IMR-90 (cell line): ENCODE measurements around the gene CRB1.

ENCODE experiments used
- POLR2A ChIP-seq: IDR thresholded peaks from 2 replicates; pipeline ENCODE4 v1.6.1; 2012; ENCODE audit warnings: mild to moderate bottlenecking, low read depth, low read length
- TF ChIP-seq, protein P1 (sequence below): conservative IDR thresholded peaks from 2 replicates; pipeline ENCODE4 v1.5.1; 2012; ENCODE audit warnings: mild to moderate bottlenecking, low read depth, low read length, improper control_type of control experiment

DNA sequence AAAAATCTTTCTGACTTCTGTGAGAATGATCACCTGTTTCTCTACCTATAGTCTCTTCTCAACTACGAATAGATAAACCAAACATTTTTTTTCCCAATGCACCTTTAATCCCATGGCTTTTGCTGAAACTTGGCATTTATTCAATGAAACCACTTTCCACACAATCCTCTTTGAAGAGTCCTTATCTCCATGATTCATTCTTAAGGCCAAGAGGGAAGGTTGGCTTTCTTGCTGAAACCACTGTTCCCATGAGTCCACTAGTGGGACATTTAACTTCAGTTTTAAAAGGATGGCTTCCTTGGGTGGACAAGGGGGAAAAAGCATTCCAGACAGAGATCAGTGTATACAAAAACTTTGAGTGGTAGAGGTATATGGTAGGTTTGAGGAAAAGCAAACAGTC is 73.6 kb downstream of the CRB1 start:
- TF ChIP-seq, protein P1, sequence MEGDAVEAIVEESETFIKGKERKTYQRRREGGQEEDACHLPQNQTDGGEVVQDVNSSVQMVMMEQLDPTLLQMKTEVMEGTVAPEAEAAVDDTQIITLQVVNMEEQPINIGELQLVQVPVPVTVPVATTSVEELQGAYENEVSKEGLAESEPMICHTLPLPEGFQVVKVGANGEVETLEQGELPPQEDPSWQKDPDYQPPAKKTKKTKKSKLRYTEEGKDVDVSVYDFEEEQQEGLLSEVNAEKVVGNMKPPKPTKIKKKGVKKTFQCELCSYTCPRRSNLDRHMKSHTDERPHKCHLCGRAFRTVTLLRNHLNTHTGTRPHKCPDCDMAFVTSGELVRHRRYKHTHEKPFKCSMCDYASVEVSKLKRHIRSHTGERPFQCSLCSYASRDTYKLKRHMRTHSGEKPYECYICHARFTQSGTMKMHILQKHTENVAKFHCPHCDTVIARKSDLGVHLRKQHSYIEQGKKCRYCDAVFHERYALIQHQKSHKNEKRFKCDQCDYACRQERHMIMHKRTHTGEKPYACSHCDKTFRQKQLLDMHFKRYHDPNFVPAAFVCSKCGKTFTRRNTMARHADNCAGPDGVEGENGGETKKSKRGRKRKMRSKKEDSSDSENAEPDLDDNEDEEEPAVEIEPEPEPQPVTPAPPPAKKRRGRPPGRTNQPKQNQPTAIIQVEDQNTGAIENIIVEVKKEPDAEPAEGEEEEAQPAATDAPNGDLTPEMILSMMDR, result no peak
- TF ChIP-seq POLR2A, result no peak
